Measurements from ENCODE around the gene RAB11A.

RAB11A gene

GRCh38 chr15:65903296-65904073 lies 34.2 kb downstream of the RAB11A start:
- Histone ChIP-seq H3K4ac (ENCODE audit: low read length) (no peak overlapping the region), H3K18ac (ENCODE audit: low read length) (no peak overlapping the region), H3K4me2 (ENCODE audit: insufficient read depth, low read length, poor library complexity, severe bottlenecking) (no peak overlapping the region), H4K8ac (ENCODE audit: low read depth, low read length) (no peak overlapping the region), H3K79me1 (ENCODE audit: low read depth, low read length) (no peaks in the 10 kb centered on the region), H3K9me3 (replicated peaks in 1 of 2; ENCODE audit: control insufficient read depth in 2 of 2, insufficient read depth in 1 of 2, low read depth in 1 of 2, low read length in 2 of 2) (no peaks in the 10 kb centered on the region), H4K91ac (ENCODE audit: low read depth, low read length, poor library complexity) (no peak overlapping the region), H3K23ac (ENCODE audit: low read depth, low read length, poor library complexity) (no peak overlapping the region), H2BK15ac (ENCODE audit: low read length) (no peak overlapping the region), H2AK5ac (ENCODE audit: low read depth, low read length) (no peak overlapping the region), H3K9ac (ENCODE audit: low read depth, low read length, poor library complexity) (no peak overlapping the region), H2BK120ac (ENCODE audit: low read depth, low read length) (no peak overlapping the region), H2BK12ac (ENCODE audit: low read length) (no peak overlapping the region), H3K27me3 (ENCODE audit: control insufficient read depth in 3 of 3, insufficient read depth in 3 of 3, low read depth in 1 of 3, low read length in 3 of 3) (no peaks in the 10 kb centered on the region), H3K27ac (replicated peaks; ENCODE audit: low read length) (no peak overlapping the region), H2BK5ac (ENCODE audit: low read length) (no peak overlapping the region), H3K4me1 (ENCODE audit: control insufficient read depth in 2 of 2, insufficient read depth in 1 of 2, low read depth in 1 of 2, low read length in 2 of 2) (peaks cover 2 to 8% of the 10 kb centered on the region in 2 donors), H3K14ac (ENCODE audit: low read length) (no peak overlapping the region), H3K4me3 (ENCODE audit: low read length in 2 of 2) (no peak overlapping the region), H2AFZ (ENCODE audit: low read length) (no peak overlapping the region), H3K36me3 (replicated peaks in 1 of 2; ENCODE audit: control insufficient read depth in 2 of 2, insufficient read depth in 2 of 2, low read length in 2 of 2) (peaks cover 5 to 95% of the 10 kb centered on the region in 2 donors)
- no peak for DNase-seq (ENCODE audit: low spot score)
- no CpG with 5 or more reads among the region's 6 CpGs for WGBS, 2 donors (ENCODE audit: extremely low coverage in 2 of 2, insufficient read length in 2 of 2, insufficient replicate concordance in 1 of 2)

GRCh38 chr15:65904301-65904700 lies 35.0 kb downstream of the RAB11A start:
- H3K79me1 ChIP-seq (ENCODE audit: low read depth, low read length) = no peaks in the 10 kb centered on the region
- no peak overlapping the region for H3K9ac ChIP-seq (ENCODE audit: low read depth, low read length, poor library complexity)
- no peak overlapping the region for H3K4me2 ChIP-seq (ENCODE audit: insufficient read depth, low read length, poor library complexity, severe bottlenecking)
- no peak overlapping the region for H3K27ac ChIP-seq (replicated peaks; ENCODE audit: low read length)
- no peak overlapping the region for H4K8ac ChIP-seq (ENCODE audit: low read depth, low read length)
- WGBS, 2 donors (ENCODE audit: extremely low coverage in 2 of 2, insufficient read length in 2 of 2, insufficient replicate concordance in 1 of 2) = no CpG with 5 or more reads among the region's 4 CpGs
- H3K14ac ChIP-seq (ENCODE audit: low read length) = no peak overlapping the region
- no peak overlapping the region for H2BK15ac ChIP-seq (ENCODE audit: low read length)
- no peak overlapping the region for H3K18ac ChIP-seq (ENCODE audit: low read length)
- H3K9me3 ChIP-seq (replicated peaks in 1 of 2; ENCODE audit: control insufficient read depth in 2 of 2, insufficient read depth in 1 of 2, low read depth in 1 of 2, low read length in 2 of 2) = no peaks in the 10 kb centered on the region
- H3K23ac ChIP-seq (ENCODE audit: low read depth, low read length, poor library complexity) = no peak overlapping the region
- no peaks in the 10 kb centered on the region for H3K27me3 ChIP-seq (ENCODE audit: control insufficient read depth in 3 of 3, insufficient read depth in 3 of 3, low read depth in 1 of 3, low read length in 3 of 3)
- DNase-seq (ENCODE audit: low spot score) = no peak
- no peak overlapping the region for H2AK5ac ChIP-seq (ENCODE audit: low read depth, low read length)
- H3K4me1 ChIP-seq (ENCODE audit: control insufficient read depth in 2 of 2, insufficient read depth in 1 of 2, low read depth in 1 of 2, low read length in 2 of 2) = peaks cover 2 to 8% of the 10 kb centered on the region in 2 donors
- no peak overlapping the region for H3K4ac ChIP-seq (ENCODE audit: low read length)
- no peak overlapping the region for H2BK120ac ChIP-seq (ENCODE audit: low read depth, low read length)
- H3K36me3 ChIP-seq (replicated peaks in 1 of 2; ENCODE audit: control insufficient read depth in 2 of 2, insufficient read depth in 2 of 2, low read length in 2 of 2) = peaks cover 5 to 94% of the 10 kb centered on the region in 2 donors
- H2AFZ ChIP-seq (ENCODE audit: low read length) = no peak overlapping the region
- H3K4me3 ChIP-seq (ENCODE audit: low read length in 2 of 2) = no peak overlapping the region
- no peak overlapping the region for H4K91ac ChIP-seq (ENCODE audit: low read depth, low read length, poor library complexity)
- no peak overlapping the region for H2BK12ac ChIP-seq (ENCODE audit: low read length)
- H2BK5ac ChIP-seq (ENCODE audit: low read length) = no peak overlapping the region

- no peak overlapping the region for H3K18ac ChIP-seq (ENCODE audit: low read length)
- no CpG with 5 or more reads among the region's 1 CpG for WGBS, 2 donors (ENCODE audit: extremely low coverage in 2 of 2, insufficient read length in 2 of 2, insufficient replicate concordance in 1 of 2)
- no peaks in the 10 kb centered on the region for H3K9me3 ChIP-seq (replicated peaks in 1 of 2; ENCODE audit: control insufficient read depth in 2 of 2, insufficient read depth in 1 of 2, low read depth in 1 of 2, low read length in 2 of 2)
- H2BK15ac ChIP-seq (ENCODE audit: low read length) = no peak overlapping the region
- no peak overlapping the region for H2AK5ac ChIP-seq (ENCODE audit: low read depth, low read length)
- no peak overlapping the region for H2BK12ac ChIP-seq (ENCODE audit: low read length)
- H2AFZ ChIP-seq (ENCODE audit: low read length) = no peak overlapping the region
- no peaks in the 10 kb centered on the region for H3K79me1 ChIP-seq (ENCODE audit: low read depth, low read length)
- peaks cover 5 to 93% of the 10 kb centered on the region in 2 donors for H3K36me3 ChIP-seq (replicated peaks in 1 of 2; ENCODE audit: control insufficient read depth in 2 of 2, insufficient read depth in 2 of 2, low read length in 2 of 2)
- H3K4ac ChIP-seq (ENCODE audit: low read length) = no peak overlapping the region
- no peak overlapping the region for H3K4me2 ChIP-seq (ENCODE audit: insufficient read depth, low read length, poor library complexity, severe bottlenecking)
- peaks cover 2 to 8% of the 10 kb centered on the region in 2 donors for H3K4me1 ChIP-seq (ENCODE audit: control insufficient read depth in 2 of 2, insufficient read depth in 1 of 2, low read depth in 1 of 2, low read length in 2 of 2)
- no peak for DNase-seq (ENCODE audit: low spot score)
- H3K27me3 ChIP-seq (ENCODE audit: control insufficient read depth in 3 of 3, insufficient read depth in 3 of 3, low read depth in 1 of 3, low read length in 3 of 3) = no peaks in the 10 kb centered on the region
- H4K91ac ChIP-seq (ENCODE audit: low read depth, low read length, poor library complexity) = no peak overlapping the region
- no peak overlapping the region for H2BK5ac ChIP-seq (ENCODE audit: low read length)
- H4K8ac ChIP-seq (ENCODE audit: low read depth, low read length) = no peak overlapping the region
- H3K27ac ChIP-seq (replicated peaks; ENCODE audit: low read length) = no peak overlapping the region
- H3K14ac ChIP-seq (ENCODE audit: low read length) = no peak overlapping the region
- H3K4me3 ChIP-seq (ENCODE audit: low read length in 2 of 2) = no peak overlapping the region
- no peak overlapping the region for H3K23ac ChIP-seq (ENCODE audit: low read depth, low read length, poor library complexity)
- no peak overlapping the region for H3K9ac ChIP-seq (ENCODE audit: low read depth, low read length, poor library complexity)
- no peak overlapping the region for H2BK120ac ChIP-seq (ENCODE audit: low read depth, low read length)
Observed at GRCh38 chr15:65906396-65906795, 37.1 kb downstream of the RAB11A start.

GRCh38 chr15:65907661-65908060 lies 38.4 kb downstream of the RAB11A start:
- no peak overlapping the region for H3K9ac ChIP-seq (ENCODE audit: low read depth, low read length, poor library complexity)
- H3K4me1 ChIP-seq (ENCODE audit: control insufficient read depth in 2 of 2, insufficient read depth in 1 of 2, low read depth in 1 of 2, low read length in 2 of 2) = peaks cover 0 to 8% of the 10 kb centered on the region in 2 donors
- H2BK12ac ChIP-seq (ENCODE audit: low read length) = no peak overlapping the region
- peaks cover 8 to 80% of the 10 kb centered on the region in 2 donors for H3K36me3 ChIP-seq (replicated peaks in 1 of 2; ENCODE audit: control insufficient read depth in 2 of 2, insufficient read depth in 2 of 2, low read length in 2 of 2)
- H3K23ac ChIP-seq (ENCODE audit: low read depth, low read length, poor library complexity) = no peak overlapping the region
- no peak overlapping the region for H3K27ac ChIP-seq (replicated peaks; ENCODE audit: low read length)
- no peaks in the 10 kb centered on the region for H3K79me1 ChIP-seq (ENCODE audit: low read depth, low read length)
- H3K14ac ChIP-seq (ENCODE audit: low read length) = no peak overlapping the region
- H3K4me2 ChIP-seq (ENCODE audit: insufficient read depth, low read length, poor library complexity, severe bottlenecking) = no peak overlapping the region
- H4K91ac ChIP-seq (ENCODE audit: low read depth, low read length, poor library complexity) = no peak overlapping the region
- H3K27me3 ChIP-seq (ENCODE audit: control insufficient read depth in 3 of 3, insufficient read depth in 3 of 3, low read depth in 1 of 3, low read length in 3 of 3) = no peaks in the 10 kb centered on the region
- WGBS, 2 donors (ENCODE audit: extremely low coverage in 2 of 2, insufficient read length in 2 of 2, insufficient replicate concordance in 1 of 2) = no CpG with 5 or more reads among the region's 3 CpGs
- H2AFZ ChIP-seq (ENCODE audit: low read length) = no peak overlapping the region
- H2BK120ac ChIP-seq (ENCODE audit: low read depth, low read length) = no peak overlapping the region
- no peak overlapping the region for H3K18ac ChIP-seq (ENCODE audit: low read length)
- no peak for DNase-seq (ENCODE audit: low spot score)
- H2BK5ac ChIP-seq (ENCODE audit: low read length) = no peak overlapping the region
- H2AK5ac ChIP-seq (ENCODE audit: low read depth, low read length) = no peak overlapping the region
- no peak overlapping the region for H2BK15ac ChIP-seq (ENCODE audit: low read length)
- H4K8ac ChIP-seq (ENCODE audit: low read depth, low read length) = no peak overlapping the region
- H3K4me3 ChIP-seq (ENCODE audit: low read length in 2 of 2) = no peak overlapping the region
- no peaks in the 10 kb centered on the region for H3K9me3 ChIP-seq (replicated peaks in 1 of 2; ENCODE audit: control insufficient read depth in 2 of 2, insufficient read depth in 1 of 2, low read depth in 1 of 2, low read length in 2 of 2)
- H3K4ac ChIP-seq (ENCODE audit: low read length) = no peak overlapping the region
